GM12892 (cell line): ENCODE measurements around the gene COQ8B.

ENCODE experiments used
- POLR2AphosphoS5 ChIP-seq: IDR thresholded peaks from 2 replicates; pipeline ENCODE4 v1.6.1; 2011; ENCODE audit warnings: low read depth, low read length, control low read depth
- TAF1 ChIP-seq: IDR thresholded peaks from 2 replicates; pipeline ENCODE4 v1.6.1; 2011; ENCODE audit warnings: low read depth, mild to moderate bottlenecking, control low read depth, low read length, borderline replicate concordance

GRCh38 chr19:40703029-40703755, 13.5 kb downstream of the COQ8B start:
- TF ChIP-seq TAF1 (no peak), POLR2AphosphoS5 (no peak)
